Neural cell (in vitro differentiated cells): ENCODE data around the gene LRRC1.

Source experiments
- CTCF ChIP-seq: fragments of 450-650 bp; IDR thresholded peaks from 2 replicates; pipeline ENCODE4 v1.5.1; 2014; ENCODE audit warnings: antibody characterized with exemption, mild to moderate bottlenecking, moderate library complexity; ENCODE audit not compliant: poor library complexity, severe bottlenecking
- EP300 ChIP-seq: fragments of 450-650 bp; conservative IDR thresholded peaks from 2 replicates; pipeline ENCODE4 v1.6.1; 2014; ENCODE audit warnings: antibody characterized with exemption, mild to moderate bottlenecking, moderate library complexity; ENCODE audit not compliant: poor library complexity, severe bottlenecking
- POLR2AphosphoS5 ChIP-seq: IDR thresholded peaks from 2 replicates; pipeline ENCODE4 v1.6.1; 2012

GRCh38 chr6:53887316-53887715, 92.5 kb downstream of the LRRC1 start:
- TF ChIP-seq CTCF = no peak
- TF ChIP-seq EP300 = no peak
- TF ChIP-seq POLR2AphosphoS5 = no peak
